HL-60/S4 treated with phorbol 12-myristate 13-acetate at 8.2 ng/mL for 4 days and 3 days (cell line): Measurements from ENCODE around the gene TACO1.

Source experiments
- in situ Hi-C: fragments of 300-500 bp; cut with MboI; formaldehyde crosslinking; loops from 2 replicates; pipeline ENCODE4 v1.15.0; 2022; ENCODE audit warnings: low sequenced_read_pairs

The TACO1 gene

DNA sequence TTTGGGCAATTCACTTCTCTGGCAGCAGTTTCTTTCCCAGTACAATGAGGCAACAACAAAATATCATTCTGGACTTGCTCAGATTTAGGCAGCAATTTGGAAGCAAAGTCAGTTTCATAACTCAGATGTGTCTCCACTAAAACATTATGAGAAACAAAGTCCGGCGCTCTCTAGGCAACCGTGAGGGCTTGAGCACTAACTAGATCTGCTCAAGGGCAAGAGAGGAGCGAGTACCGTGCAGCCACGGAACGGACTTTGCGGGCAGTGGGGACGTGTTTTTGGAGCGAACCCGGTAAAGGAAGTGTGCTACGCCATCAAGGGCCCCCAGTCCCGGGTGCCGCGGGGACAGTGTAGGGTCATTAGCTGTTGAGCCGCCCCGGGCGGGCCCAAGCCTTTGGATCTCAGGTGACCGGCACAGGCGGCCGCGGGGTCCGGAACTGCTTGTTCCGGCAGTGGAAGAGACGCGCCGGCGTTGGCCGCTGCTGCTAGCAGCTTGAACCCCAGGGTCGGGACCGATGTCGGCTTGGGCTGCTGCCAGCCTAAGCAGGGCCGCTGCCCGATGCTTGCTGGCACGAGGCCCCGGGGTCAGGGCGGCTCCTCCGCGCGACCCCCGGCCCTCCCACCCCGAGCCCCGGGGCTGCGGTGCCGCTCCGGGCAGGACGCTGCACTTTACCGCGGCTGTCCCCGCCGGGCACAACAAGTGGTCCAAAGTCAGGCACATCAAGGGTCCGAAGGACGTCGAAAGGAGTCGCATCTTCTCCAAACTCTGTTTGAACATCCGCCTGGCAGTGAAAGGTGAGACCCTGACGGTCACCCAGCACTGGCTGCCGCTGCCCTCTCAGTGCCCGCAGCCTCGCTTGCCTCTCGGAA, at the start of gene TACO1:
Gene TACO1, plus strand, starts transcription at position 327 of the 870 bp plus-strand sequence. Its CDS starts 189 bp downstream, at position 516.
- in situ Hi-C loops: loop anchor here (10.0 kb wide), 1 partner anchor 176 kb away; no protein-coding TSS in a partner anchor

- in situ Hi-C loops: no loop called here
Observed at GRCh38 chr17:63552211-63552610, 48.5 kb upstream of the TACO1 start.

DNA sequence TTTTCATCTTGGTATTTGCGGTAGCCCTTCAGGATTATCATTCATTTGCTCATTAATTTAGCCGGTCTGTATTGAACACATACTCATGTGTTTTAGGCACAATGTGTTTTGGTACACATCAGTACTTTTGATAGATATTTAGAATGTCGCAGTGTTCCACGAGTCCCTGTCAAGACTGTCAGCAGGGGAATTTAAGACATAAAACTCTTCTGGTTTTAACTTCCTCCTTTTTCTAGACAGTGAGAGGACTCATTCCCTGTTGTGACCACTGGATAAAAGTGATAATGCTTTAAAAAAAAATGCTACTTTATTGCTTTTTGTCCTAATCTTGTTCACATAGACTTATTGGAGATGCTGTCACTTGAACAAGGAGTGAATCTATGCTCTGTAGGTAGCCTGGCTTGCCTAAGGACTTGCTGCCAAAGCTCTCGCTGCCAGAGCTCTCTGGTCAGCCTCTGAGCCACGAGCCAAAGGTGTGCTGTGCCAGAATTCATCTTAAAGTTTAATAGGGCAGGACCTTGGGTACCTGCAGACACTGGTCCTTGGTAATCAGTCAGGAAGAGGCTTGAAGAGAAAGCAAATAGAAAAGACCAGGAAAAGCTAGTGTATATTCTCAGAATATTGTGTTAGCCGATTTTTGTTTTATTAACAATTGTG, 45.1 kb upstream of the TACO1 start:
- in situ Hi-C loops: no loop called here

GRCh38 chr17:63557416-63557815, 43.3 kb upstream of the TACO1 start:
- in situ Hi-C loops: no loop called here

- in situ Hi-C loops: no loop called here
Observed at GRCh38 chr17:63558441-63558840, 42.3 kb upstream of the TACO1 start.

- in situ Hi-C loops: no loop called here
Observed at GRCh38 chr17:63561819-63562218, 38.9 kb upstream of the TACO1 start.

DNA sequence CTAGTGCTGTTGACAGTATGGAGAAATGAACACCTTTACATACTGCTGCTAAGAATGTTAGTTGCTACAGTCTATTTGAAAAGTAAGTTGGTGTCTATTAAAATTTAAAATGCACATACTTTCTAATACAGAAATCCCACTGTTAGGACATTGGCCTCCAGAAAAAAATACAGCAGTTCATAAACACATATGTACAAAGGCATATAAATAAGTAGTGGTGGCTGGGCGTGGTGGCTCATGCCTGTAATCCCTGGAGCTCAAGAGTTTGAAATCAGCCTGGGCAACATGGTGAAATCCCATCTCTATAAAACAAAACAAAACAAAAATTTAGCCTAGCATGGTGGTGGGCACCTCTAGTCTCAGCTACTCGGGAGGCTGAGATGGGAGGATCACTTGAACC, 37.4 kb upstream of the TACO1 start:
- in situ Hi-C loops: no loop called here

DNA sequence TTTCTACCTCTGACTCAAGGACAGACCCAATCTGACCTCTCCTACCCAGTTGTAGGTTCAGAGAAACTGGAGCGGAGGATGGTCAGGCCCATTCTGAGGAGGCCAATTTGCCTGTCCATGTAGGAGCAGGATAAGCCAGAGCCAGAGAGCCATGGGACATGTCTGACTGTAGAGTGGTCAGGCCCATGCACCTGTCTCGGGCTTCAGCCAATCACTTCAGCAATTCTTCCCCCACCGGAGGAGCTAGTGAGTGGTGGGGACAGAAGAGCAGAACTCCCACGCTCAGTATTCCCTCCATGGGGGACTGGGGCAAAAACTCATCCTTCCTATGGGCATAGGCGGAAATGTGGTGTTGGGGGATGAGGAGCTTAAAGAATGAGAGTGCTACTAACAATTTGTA, 36.1 kb upstream of the TACO1 start:
- in situ Hi-C loops: no loop called here

- in situ Hi-C loops: no loop called here
Observed at GRCh38 chr17:63567229-63567628, 33.5 kb upstream of the TACO1 start.

GRCh38 chr17:63568563-63568962, 32.1 kb upstream of the TACO1 start:
- in situ Hi-C loops: no loop called here

GRCh38 chr17:63571632-63572310, 28.9 kb upstream of the TACO1 start:
- in situ Hi-C loops: no loop called here

DNA sequence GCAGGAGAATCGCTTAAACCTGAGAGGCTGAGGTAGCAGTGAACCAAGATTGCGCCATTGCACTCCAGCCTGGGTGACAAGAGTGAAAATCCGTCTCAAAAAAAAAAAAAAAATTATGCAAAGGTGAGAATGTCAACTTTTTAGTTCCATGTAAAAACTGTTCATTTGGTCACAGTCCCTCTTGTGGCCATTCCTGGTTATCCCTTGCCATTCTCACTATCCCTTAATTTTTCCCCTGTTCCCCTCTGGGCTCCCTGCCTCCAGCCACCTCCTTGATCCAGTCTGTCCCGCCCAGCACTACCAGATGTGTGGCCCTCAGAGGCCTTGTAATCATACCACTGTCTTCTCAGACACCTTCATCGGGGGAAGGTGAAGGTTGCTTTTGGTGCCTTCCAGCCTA, 27.1 kb upstream of the TACO1 start:
- in situ Hi-C loops: no loop called here

GRCh38 chr17:63578027-63578768, 22.5 kb upstream of the TACO1 start:
- in situ Hi-C loops: no loop called here

GRCh38 chr17:63578769-63579111, 22.0 kb upstream of the TACO1 start:
- in situ Hi-C loops: no loop called here

DNA sequence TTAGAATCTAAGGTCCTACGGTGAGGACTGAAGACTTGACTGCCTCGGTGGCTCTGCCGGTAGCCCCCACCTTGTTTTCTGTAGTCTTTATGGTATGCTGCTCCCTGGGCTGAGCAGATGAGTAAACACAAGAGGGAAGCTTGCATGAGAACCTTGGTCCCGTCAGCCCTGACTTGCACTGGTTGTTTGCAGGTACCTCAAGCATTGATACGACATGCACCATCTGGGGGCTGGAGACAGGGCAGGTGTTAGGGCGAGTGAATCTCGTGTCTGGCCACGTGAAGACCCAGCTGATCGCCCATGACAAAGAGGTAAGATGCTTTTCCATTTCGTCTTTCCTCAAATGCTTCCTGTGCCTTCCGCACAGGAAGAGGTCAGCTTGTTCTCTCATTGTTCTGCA, 21.1 kb upstream of the TACO1 start:
- in situ Hi-C loops: no loop called here

GRCh38 chr17:63587770-63588169, 12.9 kb upstream of the TACO1 start:
- in situ Hi-C loops: no loop called here

GRCh38 chr17:63588797-63589196, 11.9 kb upstream of the TACO1 start:
- in situ Hi-C loops: no loop called here

DNA sequence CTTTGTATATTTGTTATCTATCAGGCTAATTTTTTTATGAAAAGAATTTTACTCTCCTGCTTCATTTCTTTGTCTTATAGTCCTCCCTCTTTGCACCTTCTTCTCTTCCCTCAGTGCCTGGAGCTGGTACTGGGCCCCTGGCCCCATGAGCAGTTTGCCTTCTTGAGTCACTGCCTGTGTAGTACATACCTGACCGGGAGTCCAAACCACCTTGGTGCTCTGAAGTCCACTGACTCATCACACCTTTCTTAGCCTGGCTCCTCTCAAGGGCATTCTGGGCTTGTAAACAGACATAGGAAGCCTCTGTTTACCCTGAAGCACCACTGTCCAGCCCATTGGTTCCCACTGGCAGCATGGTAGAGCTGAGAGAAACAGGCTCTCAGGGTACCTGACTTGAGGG, 11.0 kb upstream of the TACO1 start:
- in situ Hi-C loops: no loop called here

DNA sequence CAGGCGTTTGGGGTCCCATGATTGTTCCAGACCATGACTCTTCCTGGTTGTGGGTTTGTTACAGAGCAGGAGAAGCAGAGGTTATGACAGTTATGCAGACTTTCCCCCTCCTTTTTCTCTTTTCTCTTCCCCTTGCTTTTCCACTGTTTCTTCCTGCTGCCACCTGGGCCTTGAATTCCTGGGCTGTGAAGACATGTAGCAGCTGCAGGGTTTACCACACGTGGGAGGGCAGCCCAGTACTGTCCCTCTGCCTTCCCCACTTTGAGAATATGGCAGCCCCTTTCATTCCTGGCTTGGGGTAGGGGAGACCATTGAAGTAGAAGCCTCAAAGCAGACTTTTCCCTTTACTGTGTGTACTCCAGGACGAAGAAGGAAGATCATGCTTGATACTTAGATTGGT, 7.9 kb upstream of the TACO1 start:
- in situ Hi-C loops: no loop called here

- in situ Hi-C loops: no loop called here
Observed at GRCh38 chr17:63595132-63595531, 5.6 kb upstream of the TACO1 start.
